GM04503 (cell line): ENCODE data around the gene IQSEC1.

Experiments
- DNase-seq: peaks from one replicate; pipeline ENCODE4 v3.0.0-alpha.2; 2012; ENCODE audit warnings: low read depth

Gene IQSEC1

DNA sequence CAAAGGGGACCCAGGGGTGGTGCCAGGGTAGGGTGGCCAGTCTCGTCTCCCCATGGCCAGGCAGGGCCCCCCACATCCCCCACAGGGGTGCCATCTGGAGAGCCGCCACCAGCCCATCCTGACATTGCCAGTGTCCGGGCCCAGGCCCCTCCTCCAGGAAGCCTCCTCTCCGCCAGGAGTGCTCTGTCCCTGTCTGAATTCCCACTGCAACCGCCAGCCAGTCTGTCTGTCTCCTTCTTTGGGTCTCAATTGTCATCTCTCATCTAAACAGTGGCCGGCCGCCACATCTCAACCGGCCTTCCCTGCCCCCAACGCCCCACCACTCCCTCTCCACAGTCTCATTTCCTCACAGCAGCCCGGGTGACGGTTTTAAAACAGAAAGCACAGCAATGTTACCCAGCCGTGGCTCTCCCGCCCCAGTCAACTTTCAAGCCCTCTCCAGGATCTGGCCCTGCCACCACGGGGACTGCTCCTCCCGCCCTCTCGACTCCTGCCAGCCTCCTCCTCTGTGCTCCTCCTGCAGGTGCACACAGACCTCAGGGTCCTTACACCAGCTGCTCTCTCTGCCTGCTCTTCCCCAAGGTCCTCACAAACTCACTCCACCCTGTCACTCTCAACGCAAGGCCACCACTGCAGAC is 57.0 kb downstream of the IQSEC1 start:
- DNase-seq, result no peak

DNA sequence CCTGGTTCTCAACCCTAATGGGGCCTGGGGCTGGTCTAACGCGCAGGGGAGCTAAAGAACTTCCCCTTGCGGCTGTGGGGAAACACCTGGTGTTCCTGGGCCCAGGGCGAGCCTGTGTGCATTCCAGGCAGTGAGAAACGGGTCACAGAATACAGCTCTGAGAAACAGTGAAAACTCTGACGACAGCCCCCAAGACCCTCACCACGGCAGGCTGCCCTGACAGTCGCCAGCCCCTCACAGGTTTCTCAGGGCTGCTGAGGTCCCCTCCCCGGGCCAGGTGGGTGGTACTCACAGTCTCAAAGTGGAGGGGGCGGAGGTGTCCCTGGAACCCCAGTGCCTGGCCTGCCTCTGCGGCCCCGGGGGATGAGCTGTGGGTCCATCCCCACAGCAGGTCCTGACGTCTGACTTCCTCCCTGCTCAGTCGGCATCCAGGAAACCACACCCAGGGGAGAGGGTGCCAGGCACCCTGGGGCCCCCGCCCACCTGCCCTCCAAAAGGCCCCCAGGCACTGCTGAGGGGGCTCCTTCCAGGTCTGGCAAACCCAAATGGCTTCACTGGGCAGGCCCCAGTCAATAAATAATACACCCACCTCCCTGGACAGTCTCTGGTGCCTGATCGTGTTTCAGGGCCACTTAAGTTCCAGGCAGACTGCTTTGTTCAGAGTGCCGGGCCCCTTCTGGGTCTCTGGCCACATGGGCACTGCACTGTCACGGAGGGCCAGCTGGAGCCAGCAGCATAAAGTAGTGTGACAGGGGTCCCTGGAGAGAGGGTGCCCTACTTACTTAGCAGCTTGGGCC is 57.7 kb downstream of the IQSEC1 start:
- DNase-seq, result no peak

DNA sequence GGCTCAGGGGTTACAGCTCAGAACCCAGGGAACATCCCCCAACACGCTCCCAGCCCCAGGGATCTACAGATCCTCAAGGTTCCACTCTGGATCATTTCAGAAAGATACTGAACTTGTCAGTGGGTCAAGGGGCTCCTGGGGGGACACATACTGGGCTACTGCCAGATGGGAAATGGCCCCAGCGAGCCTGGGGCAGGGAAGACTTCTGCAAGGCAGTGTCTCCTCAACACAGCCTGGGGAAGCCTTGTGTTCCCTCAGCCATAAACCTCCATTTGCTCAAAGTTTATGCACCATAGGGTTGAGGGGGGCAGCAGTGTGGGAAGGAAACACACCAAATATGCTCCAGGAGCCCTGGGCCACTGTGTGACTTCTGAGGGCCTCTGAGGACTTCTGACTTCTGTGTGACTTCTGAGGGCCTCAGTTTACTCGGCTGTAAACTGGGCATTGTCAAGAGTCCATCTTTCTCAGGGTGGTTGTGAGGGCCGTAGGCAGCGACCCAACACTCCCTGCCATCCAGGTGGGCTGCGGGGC is 58.4 kb downstream of the IQSEC1 start:
- no peak for DNase-seq

- no peak for DNase-seq
Measured at GRCh38 chr3:13013994-13014754, 59.1 kb downstream of the IQSEC1 start.

DNA sequence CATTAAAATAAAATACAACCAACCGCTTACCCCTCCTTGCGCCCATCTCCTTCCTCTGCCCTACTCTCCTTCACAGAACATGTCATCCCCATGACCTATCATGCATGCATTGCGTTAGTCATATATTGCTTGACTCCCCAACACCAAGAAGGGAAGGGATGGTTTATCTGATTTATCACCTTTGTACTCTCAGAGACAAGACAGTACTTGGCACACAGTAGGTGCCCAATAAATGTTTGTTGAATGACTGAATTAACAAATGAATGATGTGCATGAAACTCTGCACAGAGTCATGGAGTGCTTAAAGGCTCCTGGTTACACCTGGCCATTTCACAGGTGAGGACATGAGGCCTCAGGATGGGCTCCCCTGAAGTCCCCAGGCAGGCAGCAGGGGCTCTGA is 59.7 kb downstream of the IQSEC1 start:
- DNase-seq, result no peak

DNA sequence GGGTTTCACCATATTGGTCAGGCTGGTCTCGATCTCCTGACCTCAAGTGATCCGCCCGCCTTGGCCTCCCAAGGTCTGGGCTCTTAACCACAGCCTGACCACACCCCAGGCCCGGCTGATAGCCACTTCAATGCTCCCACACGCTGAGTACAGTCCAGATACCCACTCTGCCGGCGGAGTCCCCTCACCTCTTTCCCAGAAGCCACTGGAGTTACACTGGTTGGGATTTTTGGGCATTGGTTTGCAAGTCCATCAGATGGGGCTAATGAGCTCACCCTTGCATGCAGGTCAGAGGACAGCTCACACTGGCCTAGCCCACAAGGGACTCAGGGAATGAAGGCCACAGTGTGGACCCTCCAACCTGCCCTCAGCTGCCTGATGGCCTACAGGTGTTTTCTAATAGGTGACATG is 60.1 kb downstream of the IQSEC1 start:
- DNase-seq, result no peak

- DNase-seq, result no peak
Measured at GRCh38 chr3:13012221-13012691, 61.0 kb downstream of the IQSEC1 start.

GRCh38 chr3:13011573-13012220 is 61.5 kb downstream of the IQSEC1 start:
- DNase-seq, result no peak

DNA sequence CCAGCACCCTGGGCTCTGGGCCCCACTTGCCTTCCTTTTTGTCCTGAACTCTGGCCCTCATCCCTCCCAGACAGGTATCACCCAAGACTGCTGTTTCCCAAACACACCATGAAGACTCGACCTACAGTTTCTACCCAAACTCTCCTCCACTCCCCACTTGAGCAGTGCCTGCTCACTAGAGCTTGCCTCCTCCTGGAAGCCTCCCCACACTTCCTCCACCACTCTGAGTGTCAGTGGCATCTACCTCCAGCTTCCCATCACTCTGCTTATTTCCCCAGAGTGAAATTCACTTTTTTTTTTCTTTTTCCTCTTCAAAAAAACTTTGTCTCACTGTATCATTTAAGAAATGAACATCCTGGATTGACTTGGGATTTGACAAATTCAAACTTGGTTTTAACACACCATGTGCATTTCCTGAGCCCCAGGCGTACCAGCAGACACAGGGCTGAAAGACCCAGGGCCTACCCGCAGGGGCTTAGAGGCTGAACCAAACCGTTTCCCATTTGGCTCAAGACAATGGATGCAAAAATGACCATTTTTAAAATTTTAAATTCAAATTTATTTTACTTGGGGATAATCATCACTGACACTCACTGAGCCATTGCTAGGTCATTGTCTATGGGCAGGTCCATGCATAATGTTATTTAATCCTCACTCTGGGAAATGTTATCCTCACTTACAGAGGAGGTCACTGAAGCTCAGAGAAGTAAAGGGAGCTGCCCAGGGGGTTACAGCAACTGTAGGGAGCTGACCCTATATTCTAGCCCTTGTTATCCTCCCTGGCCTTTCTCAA is 62.3 kb downstream of the IQSEC1 start:
- DNase-seq, result no peak

GRCh38 chr3:13009946-13010315 is 63.3 kb downstream of the IQSEC1 start:
- DNase-seq, result no peak

DNA sequence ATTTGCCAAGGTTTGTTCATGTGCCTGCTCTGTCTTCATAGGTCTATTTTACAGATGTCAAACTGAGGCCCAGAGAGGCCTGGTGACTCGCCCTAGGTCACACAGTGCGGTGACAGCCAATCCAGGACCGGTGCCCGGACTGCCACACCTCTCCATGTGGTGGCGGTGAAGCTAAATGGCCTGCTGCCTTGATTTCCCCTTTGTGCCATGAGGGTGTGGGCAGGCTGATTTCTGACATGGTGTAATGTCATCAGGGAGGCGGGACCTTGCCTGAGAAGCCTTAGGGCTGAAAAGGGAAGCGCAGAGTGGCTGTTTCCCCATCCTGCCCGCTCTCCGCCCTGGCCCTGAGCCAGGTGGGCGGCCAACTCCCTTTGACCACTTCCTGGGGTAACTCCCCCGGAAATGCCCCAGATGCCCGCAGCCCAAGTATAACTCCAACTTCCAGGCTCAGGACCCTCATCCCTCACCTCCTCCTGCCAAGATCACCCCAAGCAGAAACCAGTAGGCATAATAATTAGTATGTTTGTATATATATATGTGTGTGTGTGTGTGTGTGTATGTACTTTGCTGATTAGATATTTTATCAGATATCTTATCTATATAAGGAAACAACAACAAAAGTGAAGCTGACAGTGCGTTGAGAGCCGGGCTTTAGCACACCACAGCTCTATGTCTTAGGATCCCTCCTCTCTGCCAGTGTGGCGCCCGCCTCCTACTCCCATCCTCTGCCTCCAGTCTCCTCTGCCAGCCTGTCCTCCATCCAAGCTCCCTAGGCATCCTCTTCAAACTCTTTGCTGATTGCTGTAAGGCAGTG is 63.9 kb downstream of the IQSEC1 start:
- DNase-seq, result no peak

GRCh38 chr3:13008155-13008995 is 64.9 kb downstream of the IQSEC1 start:
- DNase-seq, result no peak

- no peak for DNase-seq
Measured at GRCh38 chr3:13007251-13007941, 65.8 kb downstream of the IQSEC1 start.

- DNase-seq, result no peak
Measured at GRCh38 chr3:13006216-13006990, 66.8 kb downstream of the IQSEC1 start.

- no peak for DNase-seq
Measured at GRCh38 chr3:13005301-13005700, 67.9 kb downstream of the IQSEC1 start.

DNA sequence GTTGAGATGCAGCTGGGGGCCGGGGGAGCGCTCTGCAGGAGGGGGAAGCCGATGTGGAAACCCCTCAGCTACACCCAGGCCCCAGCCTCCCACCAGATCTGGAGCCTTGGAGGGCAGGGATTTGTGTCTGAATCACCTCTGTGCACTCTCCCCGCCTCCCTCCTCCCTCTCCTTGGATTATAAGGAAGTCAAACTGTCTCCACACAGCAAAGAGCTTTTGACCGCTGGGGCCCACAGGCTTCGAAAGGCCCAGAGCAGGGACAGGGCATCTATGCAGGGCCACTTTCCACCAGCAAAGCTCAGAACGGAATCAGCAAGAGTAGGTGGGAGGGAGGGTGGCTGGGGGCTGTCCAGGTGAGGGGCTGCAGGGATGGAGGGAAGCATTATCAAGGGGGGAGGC is 68.9 kb downstream of the IQSEC1 start:
- DNase-seq, result no peak

GRCh38 chr3:13003608-13004007 is 69.6 kb downstream of the IQSEC1 start:
- DNase-seq, result no peak
